Cardiac muscle cell (in vitro differentiated cells and primary cell): ENCODE results near the gene DEK. TPM values are rescaled to one million over a fixed set of nuclear protein-coding genes. Genes with fewer than 3 reads are reported as not detected.
"Not testable (repeated sequence)": the region's sequence is repeated elsewhere in the genome, so short reads cannot be mapped to it uniquely, and the experiment has no call there.

Source experiments
- DNase-seq, 2 donors: peaks; one replicate each; pipeline versions ENCODE4 v3.0.0 to v3.0.0-alpha.2; 2010 to 2017; ENCODE audit warnings: low read depth in 1 of 2, low spot score in 1 of 2
- H3K27ac ChIP-seq: fragments of 200-600 bp; sonication (generic); 2 replicates; pipeline ENCODE4 v1.5.1; 2016
- H3K27me3 ChIP-seq: fragments of 200-600 bp; sonication (generic); 2 replicates; pipeline ENCODE4 v1.6.0; 2016; ENCODE audit warnings: control low read depth
- H3K36me3 ChIP-seq: fragments of 200-600 bp; sonication (generic); 2 replicates; pipeline ENCODE4 v1.5.1; 2016; ENCODE audit warnings: control low read depth
- H3K4me1 ChIP-seq: fragments of 200-600 bp; sonication (generic); 2 replicates; pipeline ENCODE4 v1.8.1; 2017; ENCODE audit warnings: low read depth, mild to moderate bottlenecking, mixed run types
- H3K4me3 ChIP-seq: fragments of 200-600 bp; sonication (generic); 2 replicates; pipeline ENCODE4 v1.5.1; 2016; ENCODE audit warnings: mild to moderate bottlenecking
- H3K9me3 ChIP-seq: fragments of 200-600 bp; sonication (generic); 2 replicates; pipeline ENCODE4 v1.5.1; 2017; ENCODE audit warnings: low read depth, mild to moderate bottlenecking, control low read depth
- CTCF ChIP-seq: IDR thresholded peaks from 2 replicates; pipeline ENCODE4 v1.5.1; 2012; ENCODE audit warnings: low read depth, mild to moderate bottlenecking, low read length
- polyA plus RNA-seq: library from polyadenylated mRNA; unstranded; fragments of >200 nt; fragmentation: Nextera tagmentation; extraction: Ambion mirVana; gene quantifications from 2 replicates; pipeline ENCODE4 v1.2.1, GENCODE V29; 2016
- total RNA-seq: library from RNA; depleted of rRNA; stranded (reverse); fragments of >200 nt; gene quantifications from 2 replicates; pipeline ENCODE4 v1.2.3, GENCODE V29; 2016

Gene DEK, protein sequence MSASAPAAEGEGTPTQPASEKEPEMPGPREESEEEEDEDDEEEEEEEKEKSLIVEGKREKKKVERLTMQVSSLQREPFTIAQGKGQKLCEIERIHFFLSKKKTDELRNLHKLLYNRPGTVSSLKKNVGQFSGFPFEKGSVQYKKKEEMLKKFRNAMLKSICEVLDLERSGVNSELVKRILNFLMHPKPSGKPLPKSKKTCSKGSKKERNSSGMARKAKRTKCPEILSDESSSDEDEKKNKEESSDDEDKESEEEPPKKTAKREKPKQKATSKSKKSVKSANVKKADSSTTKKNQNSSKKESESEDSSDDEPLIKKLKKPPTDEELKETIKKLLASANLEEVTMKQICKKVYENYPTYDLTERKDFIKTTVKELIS
- total RNA-seq (95.3 and 128 TPM in 2 replicates), polyA plus RNA-seq (80.8 and 90.6 TPM in 2 replicates)

DNA sequence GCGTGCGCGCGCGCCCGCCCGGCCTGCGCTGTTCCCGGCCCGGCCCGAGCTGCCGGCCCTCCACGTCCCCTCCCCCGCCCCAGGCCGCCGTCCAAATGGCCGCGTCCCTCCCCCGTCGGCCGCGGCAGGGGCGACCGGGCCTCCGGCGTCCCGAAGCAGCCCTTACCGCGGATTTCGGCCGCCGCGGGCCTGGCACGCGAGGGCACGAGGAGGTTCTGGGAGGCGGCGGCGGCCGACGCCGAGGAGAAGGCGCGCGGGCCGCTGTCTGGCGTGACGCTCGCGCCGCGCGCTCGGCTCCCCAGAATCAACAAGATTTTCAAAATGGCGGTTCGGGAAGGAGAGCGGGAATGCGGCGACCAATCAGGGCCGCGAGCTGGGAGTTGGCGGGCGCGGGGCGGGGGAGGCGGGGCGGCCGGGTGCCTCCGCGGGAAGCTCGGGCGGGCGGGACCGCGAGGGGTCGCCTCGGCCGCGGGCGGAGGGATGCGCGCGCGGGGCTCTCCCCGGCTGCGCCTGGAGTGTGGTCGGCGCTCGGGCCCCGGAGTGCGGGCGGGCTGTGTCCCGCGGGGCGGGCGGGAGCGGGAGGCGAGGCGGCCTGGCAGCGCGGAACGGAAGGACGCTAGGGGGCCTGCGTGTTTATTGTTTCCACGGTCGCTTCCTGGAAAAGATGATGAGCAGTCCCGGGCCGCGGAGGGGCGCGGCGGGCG lies at the start of gene DEK:
Gene DEK (minus strand): TSS at position 312 of the 704 bp plus-strand sequence. CDS start 543 bp downstream, outside the sequence.
- Histone ChIP-seq H3K9me3 (no peaks in the 10 kb centered on the region), H3K27me3 (no peaks in the 10 kb centered on the region), H3K4me3 (peak within 1 kb of the TSS; percentile 51), H3K27ac (peak within 1 kb of the TSS; percentile 93), H3K4me1 (no peaks in the 10 kb centered on the region), H3K36me3 (no peaks in the 10 kb centered on the region)
- TF ChIP-seq CTCF: peak; percentile 52
- DNase-seq: peak; percentile 87 to 93

DNA sequence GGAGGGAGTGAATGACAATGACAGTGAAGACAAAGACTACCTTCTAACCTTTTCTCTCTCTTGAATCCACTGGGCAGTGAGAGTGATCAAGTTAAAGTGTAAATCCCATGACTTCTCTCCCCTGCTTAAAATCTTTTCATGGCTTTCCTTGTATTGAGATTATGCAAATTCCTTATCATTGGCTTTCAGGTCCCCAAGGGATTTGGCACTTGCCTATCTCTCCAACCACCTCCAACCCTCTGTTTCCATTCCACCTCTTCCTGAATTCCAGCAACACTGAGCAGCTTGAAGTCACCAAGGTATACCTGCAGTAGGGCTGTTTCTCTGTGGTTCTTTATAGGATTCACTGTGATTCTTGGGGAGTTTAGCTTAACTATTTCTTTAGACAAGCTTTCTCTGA lies 48.0 kb upstream of the DEK start:
- Histone ChIP-seq H3K27me3 (no peaks in the 10 kb centered on the region), H3K4me3 (no peak overlapping the region), H3K9me3 (no peaks in the 10 kb centered on the region), H3K36me3 (no peaks in the 10 kb centered on the region), H3K4me1 (no peaks in the 10 kb centered on the region), H3K27ac (no peak overlapping the region)
- TF ChIP-seq CTCF: no peak
- DNase-seq: no peak

GRCh38 chr6:18310010-18310409 lies 45.7 kb upstream of the DEK start:
- H3K4me1 ChIP-seq, H3K27ac ChIP-seq, H3K4me3 ChIP-seq, DNase-seq, H3K27me3 ChIP-seq, H3K36me3 ChIP-seq, H3K9me3 ChIP-seq: not testable (repeated sequence)

GRCh38 chr6:18309046-18309445 lies 44.7 kb upstream of the DEK start:
- H3K27me3 ChIP-seq: no peaks in the 10 kb centered on the region
- no peaks in the 10 kb centered on the region for H3K9me3 ChIP-seq
- H3K4me3 ChIP-seq: no peak overlapping the region
- H3K27ac ChIP-seq: no peak overlapping the region
- no peak for DNase-seq
- no peaks in the 10 kb centered on the region for H3K36me3 ChIP-seq
- H3K4me1 ChIP-seq: peaks cover 6% of the 10 kb centered on the region
- no peak for TF ChIP-seq CTCF

GRCh38 chr6:18308070-18308735 lies 43.9 kb upstream of the DEK start:
- H3K27ac ChIP-seq: peak overlapping the region; percentile 48
- peak in 1 of 2 donors; percentile 34 for DNase-seq
- no peak for TF ChIP-seq CTCF

More at GRCh38 chr6:18308070-18308735, 43.9 kb upstream of the DEK start:
- Histone ChIP-seq H3K27me3 (no peaks in the 10 kb centered on the region), H3K36me3 (no peaks in the 10 kb centered on the region), H3K4me1 (peaks cover 13% of the 10 kb centered on the region), H3K4me3 (no peak overlapping the region), H3K9me3 (no peaks in the 10 kb centered on the region)
